ENCODE measurements around the gene KIF14.
A peak's percentile ranks its signal among the peaks of the same experiment; 100 is the strongest.

The KIF14 gene

DNA sequence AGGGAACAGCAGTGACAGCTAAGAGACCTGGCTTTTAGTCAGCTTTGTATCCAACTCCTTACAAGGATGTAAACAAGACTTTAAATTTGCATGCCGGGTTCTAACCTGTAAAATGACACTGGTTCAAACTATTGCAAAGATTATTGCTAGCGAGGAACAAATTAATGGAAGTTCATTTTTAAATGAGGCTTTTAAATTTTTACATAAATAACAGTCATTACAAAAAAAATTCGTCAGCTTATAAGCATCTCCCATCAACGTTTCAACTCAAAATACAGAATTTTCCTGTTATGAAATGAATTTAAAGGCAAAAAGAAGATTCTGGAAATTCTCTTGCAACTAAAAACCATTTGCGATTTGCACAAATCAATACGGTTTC lies 668 bp downstream of the KIF14 start:
- no peak for DNase-seq (ENCODE audit: low read depth)
- no peak for TF ChIP-seq POLR2A (IDR thresholded peaks at IDR 0.05; ENCODE audit: extremely low read depth, insufficient read length)
- TF ChIP-seq, protein P1, sequence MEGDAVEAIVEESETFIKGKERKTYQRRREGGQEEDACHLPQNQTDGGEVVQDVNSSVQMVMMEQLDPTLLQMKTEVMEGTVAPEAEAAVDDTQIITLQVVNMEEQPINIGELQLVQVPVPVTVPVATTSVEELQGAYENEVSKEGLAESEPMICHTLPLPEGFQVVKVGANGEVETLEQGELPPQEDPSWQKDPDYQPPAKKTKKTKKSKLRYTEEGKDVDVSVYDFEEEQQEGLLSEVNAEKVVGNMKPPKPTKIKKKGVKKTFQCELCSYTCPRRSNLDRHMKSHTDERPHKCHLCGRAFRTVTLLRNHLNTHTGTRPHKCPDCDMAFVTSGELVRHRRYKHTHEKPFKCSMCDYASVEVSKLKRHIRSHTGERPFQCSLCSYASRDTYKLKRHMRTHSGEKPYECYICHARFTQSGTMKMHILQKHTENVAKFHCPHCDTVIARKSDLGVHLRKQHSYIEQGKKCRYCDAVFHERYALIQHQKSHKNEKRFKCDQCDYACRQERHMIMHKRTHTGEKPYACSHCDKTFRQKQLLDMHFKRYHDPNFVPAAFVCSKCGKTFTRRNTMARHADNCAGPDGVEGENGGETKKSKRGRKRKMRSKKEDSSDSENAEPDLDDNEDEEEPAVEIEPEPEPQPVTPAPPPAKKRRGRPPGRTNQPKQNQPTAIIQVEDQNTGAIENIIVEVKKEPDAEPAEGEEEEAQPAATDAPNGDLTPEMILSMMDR (IDR thresholded peaks at IDR 0.05; ENCODE audit: low read depth, low read length): no peak
- no peak for TF ChIP-seq MYC (IDR thresholded peaks at IDR 0.05; ENCODE audit: low read depth, low read length)
- TF ChIP-seq, protein P2, sequence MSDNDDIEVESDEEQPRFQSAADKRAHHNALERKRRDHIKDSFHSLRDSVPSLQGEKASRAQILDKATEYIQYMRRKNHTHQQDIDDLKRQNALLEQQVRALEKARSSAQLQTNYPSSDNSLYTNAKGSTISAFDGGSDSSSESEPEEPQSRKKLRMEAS (IDR thresholded peaks at IDR 0.05; ENCODE audit: low read depth, low read length): no peak
- peak overlapping the region; percentile 78 for H3K4me3 ChIP-seq (ENCODE audit: low read depth, low read length)

DNA sequence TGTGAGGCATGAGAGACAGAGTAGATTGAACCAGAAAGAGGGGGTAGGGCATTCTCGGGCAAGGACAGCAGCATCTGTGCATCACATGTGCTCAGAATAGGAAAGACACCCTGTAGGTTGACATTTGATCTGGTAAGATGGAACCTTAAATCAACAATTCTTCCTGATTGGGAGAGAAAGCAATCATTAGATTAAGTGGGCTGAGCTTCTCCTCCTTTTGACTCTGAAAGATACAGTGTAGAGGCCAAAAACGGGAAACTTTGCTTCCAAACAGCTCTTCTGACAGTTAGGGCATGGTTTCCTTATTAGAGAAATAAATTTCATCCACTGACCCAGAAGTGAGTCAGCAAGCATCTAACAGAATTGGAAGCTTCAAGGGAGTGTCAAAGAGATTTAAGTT lies 9.7 kb downstream of the KIF14 start:
- H3K4me3 ChIP-seq (ENCODE audit: low read depth, low read length): no peak overlapping the region
- TF ChIP-seq MYC (IDR thresholded peaks at IDR 0.05; ENCODE audit: low read depth, low read length): no peak
- TF ChIP-seq POLR2A (IDR thresholded peaks at IDR 0.05; ENCODE audit: extremely low read depth, insufficient read length): no peak
- TF ChIP-seq, protein P1 (IDR thresholded peaks at IDR 0.05; ENCODE audit: low read depth, low read length): no peak
- TF ChIP-seq, protein P2 (IDR thresholded peaks at IDR 0.05; ENCODE audit: low read depth, low read length): no peak
- DNase-seq (ENCODE audit: low read depth): no peak

DNA sequence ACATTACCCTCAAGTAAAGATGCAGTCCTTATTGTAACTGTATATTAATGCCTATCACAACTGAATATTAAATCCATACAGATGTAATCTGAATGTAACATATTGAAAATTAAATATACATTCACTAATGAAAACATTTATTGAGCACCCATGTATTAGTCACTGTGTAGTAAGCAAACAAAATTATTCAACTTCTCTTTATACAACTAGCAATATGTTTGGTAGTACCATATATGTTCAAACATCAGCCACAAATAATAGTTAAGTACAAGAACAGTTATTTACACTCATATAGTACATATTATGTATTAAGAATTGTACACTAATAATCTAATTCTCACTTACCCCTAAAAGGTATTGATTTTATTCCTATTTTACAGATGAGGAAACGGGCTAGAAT lies 17.9 kb downstream of the KIF14 start:
- TF ChIP-seq POLR2A (IDR thresholded peaks at IDR 0.05; ENCODE audit: extremely low read depth, insufficient read length) (no peak), MYC (IDR thresholded peaks at IDR 0.05; ENCODE audit: low read depth, low read length) (no peak)
- TF ChIP-seq, protein P2 (IDR thresholded peaks at IDR 0.05; ENCODE audit: low read depth, low read length): no peak
- TF ChIP-seq, protein P1 (IDR thresholded peaks at IDR 0.05; ENCODE audit: low read depth, low read length): no peak
- no peak for DNase-seq (ENCODE audit: low read depth)

DNA sequence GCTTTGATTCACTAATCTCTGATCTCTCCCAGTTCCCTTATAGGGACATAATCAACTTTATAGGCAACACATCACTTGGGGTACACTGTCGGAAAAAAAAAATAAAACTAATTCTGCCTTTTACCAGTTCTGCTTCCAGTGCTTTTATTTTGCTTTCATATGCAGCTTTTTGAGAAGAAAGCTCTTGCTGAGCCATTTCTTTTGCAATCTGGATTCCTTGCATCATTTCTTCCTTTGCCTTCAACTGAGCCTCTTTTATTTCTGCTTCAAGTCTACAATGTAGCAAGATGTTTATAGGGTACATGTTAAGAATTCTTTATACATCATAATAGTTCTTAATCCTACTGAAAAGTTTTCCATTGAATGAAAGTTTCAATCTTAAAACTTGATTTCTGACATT lies 30.6 kb downstream of the KIF14 start:
- no peak overlapping the region for H3K4me3 ChIP-seq (ENCODE audit: low read depth, low read length)
- DNase-seq (ENCODE audit: low read depth): no peak
- no peak for TF ChIP-seq MYC (IDR thresholded peaks at IDR 0.05; ENCODE audit: low read depth, low read length)

More for the DNA sequence above, 17.9 kb downstream of the KIF14 start:
- H3K4me3 ChIP-seq (ENCODE audit: low read depth, low read length): no peak overlapping the region

DNA sequence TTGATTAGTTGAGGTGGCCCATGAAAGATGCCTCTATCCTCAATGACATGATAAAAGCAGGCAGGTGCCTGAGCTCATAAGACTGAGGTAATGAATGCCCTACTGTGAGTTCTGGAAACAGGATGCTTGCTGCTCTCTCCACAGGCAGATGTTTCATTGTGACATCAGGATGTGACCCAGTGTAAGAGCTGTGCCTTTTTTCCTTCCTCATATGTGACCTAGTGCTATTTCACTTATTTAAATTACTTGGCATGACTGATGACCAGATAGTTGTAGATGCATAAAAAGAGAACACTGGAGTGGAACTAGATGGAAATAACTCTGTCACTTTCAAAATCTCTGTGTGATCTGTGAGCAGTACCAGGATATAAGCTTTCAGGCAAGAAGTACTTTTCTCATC lies 31.9 kb downstream of the KIF14 start:
- no peak overlapping the region for H3K4me3 ChIP-seq (ENCODE audit: low read depth, low read length)
- TF ChIP-seq MYC (IDR thresholded peaks at IDR 0.05; ENCODE audit: low read depth, low read length): no peak
- no peak for TF ChIP-seq POLR2A (IDR thresholded peaks at IDR 0.05; ENCODE audit: extremely low read depth, insufficient read length)
- TF ChIP-seq, protein P1 (IDR thresholded peaks at IDR 0.05; ENCODE audit: low read depth, low read length): no peak
- TF ChIP-seq, protein P2 (IDR thresholded peaks at IDR 0.05; ENCODE audit: low read depth, low read length): no peak
- peak; percentile 1 for DNase-seq (ENCODE audit: low read depth)

DNA sequence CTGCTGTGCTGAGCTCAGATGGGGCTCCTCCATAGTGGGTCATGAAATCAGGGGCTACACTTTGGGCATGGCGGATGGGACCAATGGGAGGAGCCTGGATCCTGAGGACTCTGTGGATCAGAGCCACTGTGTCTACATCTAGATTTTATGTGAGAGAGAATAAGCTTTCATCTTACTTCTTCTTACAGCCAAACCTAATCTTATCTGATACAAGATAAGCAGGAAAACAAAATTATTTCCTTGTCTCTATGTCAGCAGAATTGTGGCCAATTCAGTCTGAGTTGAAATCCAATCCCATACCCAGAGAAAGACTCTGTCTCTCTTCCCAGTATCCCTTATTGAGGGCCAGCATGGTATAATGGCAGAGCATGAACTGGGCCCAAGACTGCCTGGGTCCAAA lies 56.2 kb downstream of the KIF14 start:
- no peak overlapping the region for H3K4me3 ChIP-seq (ENCODE audit: low read depth, low read length)
- TF ChIP-seq, protein P1 (IDR thresholded peaks at IDR 0.05; ENCODE audit: low read depth, low read length): no peak
- TF ChIP-seq, protein P2 (IDR thresholded peaks at IDR 0.05; ENCODE audit: low read depth, low read length): no peak
- TF ChIP-seq MYC (IDR thresholded peaks at IDR 0.05; ENCODE audit: low read depth, low read length) (no peak), POLR2A (IDR thresholded peaks at IDR 0.05; ENCODE audit: extremely low read depth, insufficient read length) (no peak)
- no peak for DNase-seq (ENCODE audit: low read depth)
